Calu3 (cell line): ENCODE data around the gene BRD3OS. TPM values are rescaled to one million over a fixed set of nuclear protein-coding genes. Genes with fewer than 3 reads are reported as not detected.

ENCODE experiments used
- BruUV-seq: library from RNA; stranded (reverse); fragments of 400-500 nt; replicated peaks from 2 replicates; lab custom pipeline; 2021; lab: Mats Ljungman, UMichigan
- CTCF ChIA-PET: fragments of 300-600 bp; sonication (Branson Sonifier 250); formaldehyde crosslinking; loops from one replicate; lab custom pipeline; 2022; ENCODE audit warnings: antibody characterized with exemption; lab: Charles Lee
- DNase-seq: peaks from one replicate; pipeline ENCODE4 v3.0.0; 2022
- H3K27ac Mint-ChIP-seq: one replicate; pipeline ENCODE4 v1.8.0; 2022; ENCODE audit warnings: mixed read lengths; ENCODE audit not compliant: unreplicated experiment
- H3K27me3 Mint-ChIP-seq: one replicate; pipeline ENCODE4 v1.8.0; 2022; ENCODE audit warnings: mixed read lengths; ENCODE audit not compliant: unreplicated experiment
- H3K36me3 Mint-ChIP-seq: one replicate; pipeline ENCODE4 v1.8.0; 2022; ENCODE audit warnings: mild to moderate bottlenecking, moderate library complexity, mixed read lengths; ENCODE audit not compliant: insufficient read depth, unreplicated experiment
- H3K4me1 Mint-ChIP-seq: one replicate; pipeline ENCODE4 v1.8.0; 2022; ENCODE audit warnings: mild to moderate bottlenecking, low read depth, mixed read lengths; ENCODE audit not compliant: unreplicated experiment
- H3K4me3 Mint-ChIP-seq: one replicate; pipeline ENCODE4 v1.8.0; 2022; ENCODE audit warnings: mild to moderate bottlenecking, low read depth, moderate library complexity, mixed read lengths; ENCODE audit not compliant: unreplicated experiment
- H3K9me3 Mint-ChIP-seq: one replicate; pipeline ENCODE4 v1.8.0; 2022; ENCODE audit warnings: low read depth, mixed read lengths; ENCODE audit not compliant: unreplicated experiment
- CTCF ChIP-seq: fragments of 200-600 bp; IDR thresholded peaks from one replicate; pipeline ENCODE4 v1.8.0; 2022; ENCODE audit warnings: antibody characterized with exemption; ENCODE audit not compliant: unreplicated experiment
- intact Hi-C: fragments of 100-400 bp; cut with micrococcal nuclease; formaldehyde crosslinking; loops from one replicate; pipeline ENCODE4 v1.10.0; 2022; ENCODE audit not compliant: unreplicated experiment
- total RNA-seq: library from RNA; stranded (reverse); gene quantifications from 2 replicates; pipeline ENCODE4 v1.2.3, GENCODE V29; 2022

BRD3OS gene
- total RNA-seq, 1 experiment from 2014 or later: 10.5 TPM

- no peaks in the 10 kb centered on the region for H3K27me3 Mint-ChIP-seq
- CTCF ChIA-PET: no interaction called here
- H3K27ac Mint-ChIP-seq: no peak overlapping the region
- DNase-seq: no peak
- H3K36me3 Mint-ChIP-seq: peaks cover 35% of the 10 kb centered on the region
- H3K9me3 Mint-ChIP-seq: no peaks in the 10 kb centered on the region
- no peak overlapping the region for H3K4me3 Mint-ChIP-seq
- BruUV-seq: no TSS peak
- intact Hi-C loops: no loop called here
- no peak for TF ChIP-seq CTCF
- no peaks in the 10 kb centered on the region for H3K4me1 Mint-ChIP-seq
Measured at GRCh38 chr9:134027561-134027960, 2.3 kb downstream of the BRD3OS start.

- no peak for TF ChIP-seq CTCF
- peaks cover 39% of the 10 kb centered on the region for H3K36me3 Mint-ChIP-seq
- intact Hi-C loops: no loop called here
- no peaks in the 10 kb centered on the region for H3K9me3 Mint-ChIP-seq
- H3K27ac Mint-ChIP-seq: no peak overlapping the region
- BruUV-seq: no TSS peak
- no peaks in the 10 kb centered on the region for H3K27me3 Mint-ChIP-seq
- H3K4me3 Mint-ChIP-seq: no peak overlapping the region
- no peak for DNase-seq
- CTCF ChIA-PET: no interaction called here
- H3K4me1 Mint-ChIP-seq: no peaks in the 10 kb centered on the region
Measured at GRCh38 chr9:134028076-134028475, 2.8 kb downstream of the BRD3OS start.

- no peak for TF ChIP-seq CTCF
- H3K36me3 Mint-ChIP-seq: peaks cover 45% of the 10 kb centered on the region
- no peak overlapping the region for H3K4me3 Mint-ChIP-seq
- DNase-seq: no peak
- no TSS peak for BruUV-seq
- CTCF ChIA-PET: no interaction called here
- no peaks in the 10 kb centered on the region for H3K9me3 Mint-ChIP-seq
- H3K27me3 Mint-ChIP-seq: no peaks in the 10 kb centered on the region
- H3K27ac Mint-ChIP-seq: no peak overlapping the region
- intact Hi-C loops: no loop called here
- H3K4me1 Mint-ChIP-seq: no peaks in the 10 kb centered on the region
Measured at GRCh38 chr9:134028575-134029247, 3.4 kb downstream of the BRD3OS start.

- CTCF ChIA-PET: interaction anchor here (0.7 kb wide), 1 partner anchor 143 kb away, joined by 5 read pairs; no protein-coding TSS in a partner anchor
- DNase-seq: no peak
- BruUV-seq: no TSS peak
- Mint-ChIP-seq H3K27ac (no peak overlapping the region), H3K36me3 (peaks cover 46% of the 10 kb centered on the region), H3K9me3 (no peaks in the 10 kb centered on the region), H3K4me3 (no peak overlapping the region), H3K4me1 (no peaks in the 10 kb centered on the region), H3K27me3 (no peaks in the 10 kb centered on the region)
- no peak for TF ChIP-seq CTCF
- intact Hi-C loops: no loop called here
Measured at GRCh38 chr9:134029248-134030226, 4.3 kb downstream of the BRD3OS start.
